Erythroblast (primary cell): ENCODE results near the gene AMER2.

ENCODE experiments used
- GATA1 ChIP-seq: IDR thresholded peaks from 2 replicates; pipeline ENCODE4 v1.6.1; 2011; ENCODE audit warnings: low read depth, mild to moderate bottlenecking, control low read depth, low read length, moderate library complexity
- POLR2A ChIP-seq: IDR thresholded peaks from 2 replicates; pipeline ENCODE4 v1.6.1; 2011; ENCODE audit warnings: mild to moderate bottlenecking, low read length

DNA sequence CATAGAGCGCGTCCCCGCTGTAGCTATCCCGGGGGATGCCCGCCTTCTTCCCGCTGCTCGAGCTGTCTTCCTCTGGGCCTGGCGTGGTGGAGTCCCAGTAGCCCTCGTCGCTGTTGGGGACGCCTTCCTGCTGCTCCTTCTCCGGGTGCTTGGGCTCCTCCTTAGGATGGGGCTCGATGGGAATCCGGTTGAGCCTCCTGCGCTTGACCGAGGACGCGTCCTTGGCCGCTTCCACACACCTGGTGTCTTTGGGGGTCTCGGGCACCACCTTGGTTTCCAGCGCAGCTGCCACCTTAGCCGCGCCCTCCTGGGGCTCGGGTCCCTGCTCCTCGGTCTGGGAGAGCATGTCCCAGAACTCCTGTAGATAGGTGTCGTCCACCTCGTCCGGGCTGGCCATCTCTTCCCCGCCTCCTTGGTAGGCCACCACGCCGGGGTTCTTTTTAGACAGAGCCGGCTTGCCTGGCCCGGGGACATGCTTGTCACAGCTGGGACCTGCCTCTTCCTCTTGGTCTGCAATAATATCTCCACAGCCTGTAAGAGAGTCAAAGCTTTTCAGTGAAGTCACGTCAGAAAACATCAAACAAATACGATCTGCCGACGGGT is 2.0 kb downstream of the AMER2 start:
- TF ChIP-seq POLR2A (no peak), GATA1 (no peak)
